Muscle layer of duodenum (tissue), 2 donors: Measurements from ENCODE around the gene GGACT.

ENCODE experiments used
- H3K27ac ChIP-seq: one replicate; pipeline ENCODE4 v1.7.0; 2013; ENCODE audit warnings: mild to moderate bottlenecking, low read length
- H3K27me3 ChIP-seq: one replicate; pipeline ENCODE4 v1.7.0; 2013; ENCODE audit warnings: low read depth, mild to moderate bottlenecking, control low read depth, low read length
- H3K36me3 ChIP-seq, 2 donors: one replicate each; pipeline ENCODE4 v1.7.0; 2013; ENCODE audit warnings: low read length in 2 of 2, control low read depth in 1 of 2, mild to moderate bottlenecking in 1 of 2; ENCODE audit not compliant: insufficient read depth in 2 of 2, control insufficient read depth in 1 of 2
- H3K4me1 ChIP-seq, 2 donors: one replicate each; pipeline ENCODE4 v1.7.0; 2013; ENCODE audit warnings: low read length in 2 of 2, mild to moderate bottlenecking in 2 of 2, control low read depth in 1 of 2, moderate library complexity in 1 of 2; ENCODE audit not compliant: insufficient read depth in 2 of 2, control insufficient read depth in 1 of 2
- H3K4me3 ChIP-seq, 2 donors: one replicate each; pipeline ENCODE4 v1.7.0; 2013; ENCODE audit warnings: low read length in 2 of 2, low read depth in 1 of 2, mild to moderate bottlenecking in 1 of 2
- H3K9me3 ChIP-seq, 2 donors: one replicate each; pipeline ENCODE4 v1.7.0; 2013; ENCODE audit warnings: low read length in 2 of 2, control low read depth in 1 of 2, mild to moderate bottlenecking in 1 of 2; ENCODE audit not compliant: control insufficient read depth in 1 of 2
- donor health status: healthy.

GGACT gene

GRCh38 chr13:100573121-100573520 is 15.5 kb downstream of the GGACT start:
- H3K27me3 ChIP-seq: no peaks in the 10 kb centered on the region

GRCh38 chr13:100566543-100566942 is 22.0 kb downstream of the GGACT start:
- Histone ChIP-seq H3K27me3 (no peaks in the 10 kb centered on the region), H3K36me3 (no peaks in the 10 kb centered on the region), H3K4me3 (no peak overlapping the region), H3K27ac (no peak overlapping the region), H3K9me3 (peaks cover 0 to 7% of the 10 kb centered on the region in 2 donors), H3K4me1 (no peaks in the 10 kb centered on the region)

More at GRCh38 chr13:100573121-100573520, 15.5 kb downstream of the GGACT start:
- Histone ChIP-seq H3K27ac (no peak overlapping the region), H3K4me1 (no peaks in the 10 kb centered on the region), H3K36me3 (no peaks in the 10 kb centered on the region), H3K9me3 (no peaks in the 10 kb centered on the region), H3K4me3 (no peak overlapping the region)

- H3K4me3 ChIP-seq: no peak overlapping the region
- H3K36me3 ChIP-seq: no peaks in the 10 kb centered on the region
- H3K9me3 ChIP-seq: peaks cover 0 to 7% of the 10 kb centered on the region in 2 donors
- no peak overlapping the region for H3K27ac ChIP-seq
- H3K4me1 ChIP-seq: no peaks in the 10 kb centered on the region
- H3K27me3 ChIP-seq: no peaks in the 10 kb centered on the region
Measured at GRCh38 chr13:100565286-100565685, 23.3 kb downstream of the GGACT start.

GRCh38 chr13:100564444-100565223 is 24.0 kb downstream of the GGACT start:
- Histone ChIP-seq H3K9me3 (peaks cover 0 to 7% of the 10 kb centered on the region in 2 donors), H3K27me3 (no peaks in the 10 kb centered on the region), H3K4me1 (no peaks in the 10 kb centered on the region), H3K36me3 (no peaks in the 10 kb centered on the region), H3K27ac (no peak overlapping the region), H3K4me3 (no peak overlapping the region)

GRCh38 chr13:100563779-100564178 is 24.8 kb downstream of the GGACT start:
- Histone ChIP-seq H3K4me3 (no peak overlapping the region), H3K36me3 (no peaks in the 10 kb centered on the region), H3K27ac (no peak overlapping the region), H3K4me1 (no peaks in the 10 kb centered on the region), H3K27me3 (no peaks in the 10 kb centered on the region), H3K9me3 (peaks cover 0 to 7% of the 10 kb centered on the region in 2 donors)

GRCh38 chr13:100561599-100562204 is 26.9 kb downstream of the GGACT start:
- Histone ChIP-seq H3K27me3 (no peaks in the 10 kb centered on the region), H3K4me1 (no peaks in the 10 kb centered on the region), H3K27ac (no peak overlapping the region), H3K36me3 (no peaks in the 10 kb centered on the region), H3K9me3 (peaks cover 0 to 7% of the 10 kb centered on the region in 2 donors), H3K4me3 (no peak overlapping the region)

- H3K27ac ChIP-seq: no peak overlapping the region
Measured at GRCh38 chr13:100561158-100561499, 27.5 kb downstream of the GGACT start.

GRCh38 chr13:100560498-100561157 is 28.0 kb downstream of the GGACT start:
- Histone ChIP-seq H3K27ac (no peak overlapping the region), H3K9me3 (peaks cover 0 to 1% of the 10 kb centered on the region in 2 donors), H3K4me3 (no peak overlapping the region), H3K4me1 (no peaks in the 10 kb centered on the region), H3K36me3 (no peaks in the 10 kb centered on the region), H3K27me3 (no peaks in the 10 kb centered on the region)

More at GRCh38 chr13:100561158-100561499, 27.5 kb downstream of the GGACT start:
- Histone ChIP-seq H3K4me3 (no peak overlapping the region), H3K4me1 (no peaks in the 10 kb centered on the region), H3K9me3 (peaks cover 0 to 6% of the 10 kb centered on the region in 2 donors), H3K27me3 (no peaks in the 10 kb centered on the region), H3K36me3 (no peaks in the 10 kb centered on the region)

- H3K27ac ChIP-seq: no peak overlapping the region
Measured at GRCh38 chr13:100559886-100560285, 28.7 kb downstream of the GGACT start.

GRCh38 chr13:100552755-100553154 is 35.8 kb downstream of the GGACT start:
- H3K4me3 ChIP-seq: no peak overlapping the region
- H3K27me3 ChIP-seq: no peaks in the 10 kb centered on the region
- H3K4me1 ChIP-seq: peaks cover 0 to 3% of the 10 kb centered on the region in 2 donors
- H3K9me3 ChIP-seq: peaks cover 0 to 4% of the 10 kb centered on the region in 2 donors
- no peak overlapping the region for H3K27ac ChIP-seq
- no peaks in the 10 kb centered on the region for H3K36me3 ChIP-seq

More at GRCh38 chr13:100559886-100560285, 28.7 kb downstream of the GGACT start:
- Histone ChIP-seq H3K9me3 (peaks cover 0 to 3% of the 10 kb centered on the region in 2 donors), H3K27me3 (no peaks in the 10 kb centered on the region), H3K4me3 (no peak overlapping the region), H3K4me1 (no peaks in the 10 kb centered on the region), H3K36me3 (no peaks in the 10 kb centered on the region)

- Histone ChIP-seq H3K9me3 (no peaks in the 10 kb centered on the region), H3K4me1 (peaks cover 0 to 7% of the 10 kb centered on the region in 2 donors), H3K27ac (no peak overlapping the region), H3K27me3 (no peaks in the 10 kb centered on the region), H3K4me3 (no peak overlapping the region), H3K36me3 (no peaks in the 10 kb centered on the region)
Measured at GRCh38 chr13:100549316-100549715, 39.3 kb downstream of the GGACT start.
